Activated T-helper 1 cell treated with anti-CD3 and anti-CD28 coated beads, Interleukin-12 subunit alpha, Interleukin-12 subunit beta, Interleukin-2, Interleukin-4 antibody, amounts not matched to agents 30 ng/mL and 10 ng/mL and 1 ng/mL, durations not matched to agents 14 hours and 24 hours and 36 hours (primary cell): ENCODE data around the gene SCYL1. TPM values are rescaled to one million over a fixed set of nuclear protein-coding genes. Genes with fewer than 3 reads are reported as not detected.

Experiments
- DNase-seq: peaks from one replicate; pipeline ENCODE4 v3.0.0; 2021; ENCODE audit warnings: low spot score
- H3K27ac Mint-ChIP-seq: one replicate; pipeline ENCODE4 v1.8.0; 2021; ENCODE audit warnings: mild to moderate bottlenecking, mixed read lengths
- H3K27me3 Mint-ChIP-seq: one replicate; pipeline ENCODE4 v1.8.0; 2022; ENCODE audit warnings: mild to moderate bottlenecking, moderate library complexity, mixed read lengths; ENCODE audit not compliant: insufficient read depth
- H3K36me3 Mint-ChIP-seq: one replicate; pipeline ENCODE4 v1.8.0; 2021; ENCODE audit warnings: low read depth, mixed read lengths
- H3K4me1 Mint-ChIP-seq: one replicate; pipeline ENCODE4 v1.8.0; 2021; ENCODE audit warnings: low read depth, mixed read lengths
- H3K4me3 Mint-ChIP-seq: one replicate; pipeline ENCODE4 v1.8.0; 2021; ENCODE audit warnings: mild to moderate bottlenecking, moderate library complexity, mixed read lengths
- H3K9me3 Mint-ChIP-seq: one replicate; pipeline ENCODE4 v1.8.0; 2021; ENCODE audit warnings: mixed read lengths
- intact Hi-C: fragments of 100-400 bp; cut with micrococcal nuclease; formaldehyde crosslinking; loops from one replicate; pipeline ENCODE4 v1.15.1; 2024
- total RNA-seq: library from RNA; stranded (reverse); gene quantifications from 2 replicates; pipeline ENCODE4 v1.2.3, GENCODE V29; 2022

Gene SCYL1
- total RNA-seq, 1 donor from 2014 or later, result 103 TPM

- Mint-ChIP-seq H3K36me3 (peaks cover 30% of the 10 kb centered on the region), H3K27ac (peak within 1 kb of the TSS; percentile 98), H3K27me3 (no peaks in the 10 kb centered on the region), H3K9me3 (no peaks in the 10 kb centered on the region), H3K4me3 (peak within 1 kb of the TSS; percentile 99), H3K4me1 (peaks cover 64% of the 10 kb centered on the region)
- DNase-seq, result peak; percentile 99
- intact Hi-C loops, result loop anchor here (1.0 to 5.0 kb wide), 16 partner anchors 11 to 693 kb away; partner anchors contain the start of genes ATG2A, CFL1, EHD1 and FRMD8
Observed at GRCh38 chr11:65569973-65570918, 45.4 kb downstream of the SCYL1 start, which contains the start of gene ZNRD2. Gene ZNRD2 (plus strand): TSS chr11:65570477. CDS start chr11:65570492, 15 bp downstream.

- Mint-ChIP-seq H3K9me3 (no peaks in the 10 kb centered on the region), H3K36me3 (peaks cover 30% of the 10 kb centered on the region), H3K27ac (peak overlapping the region; percentile 97), H3K27me3 (no peaks in the 10 kb centered on the region), H3K4me1 (peaks cover 57% of the 10 kb centered on the region), H3K4me3 (peak overlapping the region; percentile 99)
- no peak for DNase-seq
- intact Hi-C loops, result loop anchor here (2.0 to 5.0 kb wide), 6 partner anchors 75 to 694 kb away; partner anchors contain the start of genes ATG2A, EHD1, KAT5 and SAC3D1
Observed at GRCh38 chr11:65571420-65571819, 46.5 kb downstream of the SCYL1 start.

GRCh38 chr11:65571940-65572339 lies 47.1 kb downstream of the SCYL1 start:
- peaks cover 27% of the 10 kb centered on the region for H3K36me3 Mint-ChIP-seq
- intact Hi-C loops, result loop anchor here (2.0 to 5.0 kb wide), 6 partner anchors 75 to 695 kb away; partner anchors contain the start of genes ATG2A, EHD1, KAT5 and SAC3D1
- H3K9me3 Mint-ChIP-seq, result no peaks in the 10 kb centered on the region
- peaks cover 52% of the 10 kb centered on the region for H3K4me1 Mint-ChIP-seq
- no peaks in the 10 kb centered on the region for H3K27me3 Mint-ChIP-seq
- DNase-seq, result no peak
- H3K27ac Mint-ChIP-seq, result peak overlapping the region; percentile 97
- peak overlapping the region; percentile 99 for H3K4me3 Mint-ChIP-seq

- peak within 1 kb of the TSS; percentile 97 for H3K27ac Mint-ChIP-seq
- peak; percentile 88 for DNase-seq
- intact Hi-C loops, result loop anchor here (5.0 kb wide), 3 partner anchors 530 to 695 kb away; partner anchors contain the start of genes ATG2A, EHD1 and SAC3D1
- H3K27me3 Mint-ChIP-seq, result no peaks in the 10 kb centered on the region
- H3K9me3 Mint-ChIP-seq, result no peaks in the 10 kb centered on the region
- peaks cover 51% of the 10 kb centered on the region for H3K4me1 Mint-ChIP-seq
- peak within 1 kb of the TSS; percentile 99 for H3K4me3 Mint-ChIP-seq
- H3K36me3 Mint-ChIP-seq, result peaks cover 27% of the 10 kb centered on the region
Observed at GRCh38 chr11:65572356-65573051, 47.6 kb downstream of the SCYL1 start, which contains the start of gene FAM89B. Gene FAM89B (plus strand): TSS chr11:65572538. CDS start chr11:65572670, 132 bp downstream.

- peak overlapping the region; percentile 89 for H3K4me3 Mint-ChIP-seq
- H3K9me3 Mint-ChIP-seq, result no peaks in the 10 kb centered on the region
- intact Hi-C loops, result loop anchor here (1.0 to 5.0 kb wide), 6 partner anchors 33 to 696 kb away; partner anchors contain the start of genes ATG2A, BANF1, EHD1 and EIF1AD
- no peak for DNase-seq
- peaks cover 27% of the 10 kb centered on the region for H3K36me3 Mint-ChIP-seq
- no peaks in the 10 kb centered on the region for H3K27me3 Mint-ChIP-seq
- peaks cover 54% of the 10 kb centered on the region for H3K4me1 Mint-ChIP-seq
- peak overlapping the region; percentile 89 for H3K27ac Mint-ChIP-seq
Observed at GRCh38 chr11:65573391-65574079, 48.7 kb downstream of the SCYL1 start.

- Mint-ChIP-seq H3K36me3 (peaks cover 26% of the 10 kb centered on the region), H3K9me3 (no peaks in the 10 kb centered on the region), H3K4me1 (peaks cover 50% of the 10 kb centered on the region), H3K27me3 (no peaks in the 10 kb centered on the region), H3K4me3 (peak overlapping the region; percentile 89), H3K27ac (peak overlapping the region; percentile 89)
- intact Hi-C loops, result loop anchor here (1.0 to 5.0 kb wide), 6 partner anchors 34 to 697 kb away; partner anchors contain the start of genes ATG2A, BANF1, EHD1 and EIF1AD
- DNase-seq, result peak; percentile 92
Observed at GRCh38 chr11:65574109-65574810, 49.4 kb downstream of the SCYL1 start.

GRCh38 chr11:65574811-65575567 lies 50.1 kb downstream of the SCYL1 start:
- Mint-ChIP-seq H3K9me3 (no peaks in the 10 kb centered on the region), H3K4me1 (peaks cover 48% of the 10 kb centered on the region), H3K27me3 (no peaks in the 10 kb centered on the region), H3K27ac (peak overlapping the region; percentile 88), H3K4me3 (peak overlapping the region; percentile 83), H3K36me3 (peaks cover 27% of the 10 kb centered on the region)
- intact Hi-C loops, result loop anchor here (1.0 to 5.0 kb wide), 11 partner anchors 13 to 698 kb away; partner anchors contain the start of genes ATG2A, BANF1, EHD1 and EIF1AD
- no peak for DNase-seq

- DNase-seq, result peak; percentile 76
- Mint-ChIP-seq H3K27me3 (no peaks in the 10 kb centered on the region), H3K4me1 (peaks cover 48% of the 10 kb centered on the region), H3K4me3 (peak within 1 kb of the TSS; percentile 92), H3K36me3 (peaks cover 26% of the 10 kb centered on the region), H3K9me3 (no peaks in the 10 kb centered on the region), H3K27ac (peak within 1 kb of the TSS; percentile 88)
- intact Hi-C loops, result loop anchor here (1.0 to 5.0 kb wide), 6 partner anchors 13 to 242 kb away; partner anchors contain the start of genes PCNX3, SIPA1 and SLC25A45
Observed at GRCh38 chr11:65575568-65576231, 50.8 kb downstream of the SCYL1 start, which contains the start of gene EHBP1L1. Gene EHBP1L1 (plus strand): TSS chr11:65576053. CDS start chr11:65576303, 250 bp downstream.

GRCh38 chr11:65576232-65576866 lies 51.5 kb downstream of the SCYL1 start:
- DNase-seq, result no peak
- Mint-ChIP-seq H3K9me3 (no peaks in the 10 kb centered on the region), H3K4me1 (peaks cover 48% of the 10 kb centered on the region), H3K27ac (peak overlapping the region; percentile 83), H3K27me3 (no peaks in the 10 kb centered on the region), H3K36me3 (peaks cover 25% of the 10 kb centered on the region), H3K4me3 (peak overlapping the region; percentile 92)
- intact Hi-C loops, result loop anchor here (5.0 kb wide), 1 partner anchor 241 kb away; no protein-coding TSS in a partner anchor
